ENCODE measurements around the gene TOP2A. TPM values are rescaled to one million over a fixed set of nuclear protein-coding genes. Genes with fewer than 3 reads are reported as not detected.

TOP2A gene
- total RNA-seq, 3 donors from 2014 or later (not counting 1 experiment from before 2014, with no cell fraction given): 2.0 to 6.4 (median 4.6) TPM

- Histone ChIP-seq H3K4me1 (ENCODE audit: control insufficient read depth, insufficient read depth, low read length) (peaks cover 54% of the 10 kb centered on the region), H3K27ac (ENCODE audit: low read length) (peak overlapping the region; percentile 5), H3K27me3 (ENCODE audit: control insufficient read depth, insufficient read depth, low read length) (no peaks in the 10 kb centered on the region), H3K4me3 (ENCODE audit: low read length) (peak overlapping the region; percentile 55), H3K9me3 (ENCODE audit: control insufficient read depth, insufficient read depth, low read length) (no peaks in the 10 kb centered on the region), H3K36me3 (ENCODE audit: control insufficient read depth, insufficient read depth, low read length) (no peaks in the 10 kb centered on the region)
- ATAC-seq (no peak), DNase-seq (peak in 1 of 2 donors; percentile 23)
- Mint-ChIP-seq H3K4me3 (peak overlapping the region; percentile 78), H3K36me3 (no peaks in the 10 kb centered on the region), H3K4me1 (peaks cover 28 to 37% of the 10 kb centered on the region in 2 donors), H3K9me3 (no peaks in the 10 kb centered on the region), H3K27me3 (ENCODE audit: low read depth in 2 of 2) (peaks cover 0 to 25% of the 10 kb centered on the region in 2 donors), H3K27ac (peak overlapping the region; percentile 57 to 78)
- TF ChIP-seq CTCF (IDR thresholded peaks at IDR 0.05): no peak
- intact Hi-C loops (cut with micrococcal nuclease): no loop called here
- 35% methylated on average over 14 of the region's 15 CpGs for WGBS (ENCODE audit: insufficient coverage)
Observed at GRCh38 chr17:40443988-40444899, 26.5 kb upstream of the TOP2A start.

- H3K27ac ChIP-seq (ENCODE audit: low read length): peak within 1 kb of the TSS; percentile 5
- Mint-ChIP-seq H3K27ac (peak within 1 kb of the TSS; percentile 57 to 78), H3K4me3 (peak within 1 kb of the TSS; percentile 78), H3K4me1 (peaks cover 24 to 32% of the 10 kb centered on the region in 2 donors), H3K9me3 (no peaks in the 10 kb centered on the region), H3K36me3 (no peaks in the 10 kb centered on the region), H3K27me3 (ENCODE audit: low read depth in 2 of 2) (peaks cover 0 to 22% of the 10 kb centered on the region in 2 donors)
- DNase-seq (peak; percentile 61 to 82), ATAC-seq (peak; percentile 76 to 87 (median 82))
- WGBS (ENCODE audit: insufficient coverage): under 1% methylated on average over 98 of the region's 98 CpGs
- no peaks in the 10 kb centered on the region for H3K36me3 ChIP-seq (ENCODE audit: control insufficient read depth, insufficient read depth, low read length)
- H3K27me3 ChIP-seq (ENCODE audit: control insufficient read depth, insufficient read depth, low read length): no peaks in the 10 kb centered on the region
- TF ChIP-seq CTCF (IDR thresholded peaks at IDR 0.05): peak; percentile 44
- H3K9me3 ChIP-seq (ENCODE audit: control insufficient read depth, insufficient read depth, low read length): no peaks in the 10 kb centered on the region
- H3K4me3 ChIP-seq (ENCODE audit: low read length): peak within 1 kb of the TSS; percentile 55
- peaks cover 50% of the 10 kb centered on the region for H3K4me1 ChIP-seq (ENCODE audit: control insufficient read depth, insufficient read depth, low read length)
- intact Hi-C loops (cut with micrococcal nuclease): no loop called here
Observed at GRCh38 chr17:40443196-40443987, 25.7 kb upstream of the TOP2A start, which contains the start of gene IGFBP4. Gene IGFBP4, plus strand, starts transcription at chr17:40443450. Its CDS starts 286 bp downstream, at chr17:40443736.

GRCh38 chr17:40442392-40443195 lies 24.9 kb upstream of the TOP2A start:
- intact Hi-C loops (cut with micrococcal nuclease): no loop called here
- DNase-seq: no peak
- TF ChIP-seq CTCF (IDR thresholded peaks at IDR 0.05): no peak
- peak overlapping the region; percentile 59 for H3K4me3 Mint-ChIP-seq
- Histone ChIP-seq H3K4me1 (ENCODE audit: control insufficient read depth, insufficient read depth, low read length) (peaks cover 42% of the 10 kb centered on the region), H3K27ac (ENCODE audit: low read length) (no peak overlapping the region), H3K36me3 (ENCODE audit: control insufficient read depth, insufficient read depth, low read length) (no peaks in the 10 kb centered on the region), H3K9me3 (ENCODE audit: control insufficient read depth, insufficient read depth, low read length) (no peaks in the 10 kb centered on the region), H3K4me3 (ENCODE audit: low read length) (peak overlapping the region; percentile 22), H3K27me3 (ENCODE audit: control insufficient read depth, insufficient read depth, low read length) (no peaks in the 10 kb centered on the region)
- peaks cover 17 to 24% of the 10 kb centered on the region in 2 donors for H3K4me1 Mint-ChIP-seq
- H3K27ac Mint-ChIP-seq: no peak overlapping the region
- no peak for ATAC-seq
- no peaks in the 10 kb centered on the region for H3K36me3 Mint-ChIP-seq
- H3K9me3 Mint-ChIP-seq: no peaks in the 10 kb centered on the region
- 58% methylated on average over 29 of the region's 29 CpGs for WGBS (ENCODE audit: insufficient coverage)
- peaks cover 0 to 20% of the 10 kb centered on the region in 2 donors for H3K27me3 Mint-ChIP-seq (ENCODE audit: low read depth in 2 of 2)

Measured in natural killer cell (primary cell).